H1 (cell line): ENCODE measurements around the gene GSTO2. TPM values are rescaled to one million over a fixed set of nuclear protein-coding genes. Genes with fewer than 3 reads are reported as not detected.

Experiments
- CTCF ChIA-PET: fragments of 300-600 bp; sonication (Branson Sonifier 250); formaldehyde crosslinking; loops from one replicate; lab custom pipeline; 2021; ENCODE audit not compliant: partially characterized antibody; lab: Charles Lee
- POLR2A ChIA-PET: fragments of 300-600 bp; sonication (Branson Sonifier 250); formaldehyde crosslinking; loops from one replicate; lab custom pipeline; 2021; ENCODE audit warnings: inconsistent platforms; ENCODE audit not compliant: partially characterized antibody; lab: Charles Lee
- DNase-seq, 2 experiments: peaks; one replicate each; pipeline versions ENCODE4 v3.0.0 to v3.0.0-alpha.2; 2010 to 2022; ENCODE audit warnings: low spot score in 2 of 2, low read depth in 1 of 2, mixed read lengths in 1 of 2
- FAIRE-seq: peaks from 2 replicates; lab custom pipeline; 2011; peaks lifted over from hg19 to GRCh38; lab: Jason Lieb, UNC
- H2AFZ ChIP-seq: 2 replicates; pipeline ENCODE4 v1.8.1; 2012; ENCODE audit warnings: low read length, inconsistent platforms
- H2AK5ac ChIP-seq: 2 replicates; pipeline ENCODE4 v1.6.1; 2013; ENCODE audit warnings: low read depth, low read length
- H2BK120ac ChIP-seq: replicated peaks from 2 replicates; pipeline ENCODE3; 2013; ENCODE audit warnings: low read depth, low read length, inconsistent platforms
- H2BK12ac ChIP-seq: 2 replicates; pipeline ENCODE4 v1.6.1; 2013; ENCODE audit warnings: low read depth, low read length
- H2BK15ac ChIP-seq: 2 replicates; pipeline ENCODE4 v1.6.1; 2013; ENCODE audit warnings: low read length
- H2BK20ac ChIP-seq: 2 replicates; pipeline ENCODE4 v1.6.1; 2013; ENCODE audit warnings: low read length
- H2BK5ac ChIP-seq: 2 replicates; pipeline ENCODE4 v1.6.1; 2013; ENCODE audit warnings: low read depth, low read length
- H3K14ac ChIP-seq: 2 replicates; pipeline ENCODE4 v1.6.1; 2013; ENCODE audit warnings: inconsistent platforms; ENCODE audit not compliant: insufficient read length
- H3K18ac ChIP-seq: 2 replicates; pipeline ENCODE4 v1.6.1; 2013; ENCODE audit warnings: low read length; ENCODE audit errors: extremely low read depth
- H3K23ac ChIP-seq: 2 replicates; pipeline ENCODE4 v1.6.1; 2013; ENCODE audit warnings: inconsistent platforms; ENCODE audit not compliant: insufficient read length
- H3K23me2 ChIP-seq: 2 replicates; pipeline ENCODE4 v1.6.1; 2013; ENCODE audit warnings: low read depth, low read length
- H3K27ac ChIP-seq: 2 replicates; pipeline ENCODE4 v1.6.1; 2011; ENCODE audit warnings: low read depth, low read length, inconsistent platforms
- H3K27me3 ChIP-seq, 4 experiments: replicated peaks in 1 of 4; 1 replicate in 1 of 4; 2 replicates in 3 of 4; pipeline versions ENCODE4 v1.6.1 to v1.8.1; 2011 to 2013; ENCODE audit warnings: low read length in 3 of 4, mild to moderate bottlenecking in 3 of 4, inconsistent platforms in 2 of 4, mixed read lengths in 2 of 4, moderate library complexity in 1 of 4; ENCODE audit not compliant: control insufficient read depth in 3 of 4, insufficient read depth in 3 of 4; ENCODE audit errors: extremely low read depth in 1 of 4
- H3K36me3 ChIP-seq, 4 experiments: 2 replicates each; pipeline versions ENCODE4 v1.6.1 to v1.8.1; 2011 to 2013; ENCODE audit warnings: mild to moderate bottlenecking in 4 of 4, low read length in 3 of 4, moderate library complexity in 2 of 4, control low read depth in 1 of 4, inconsistent platforms in 1 of 4; ENCODE audit not compliant: insufficient read depth in 4 of 4, control insufficient read depth in 2 of 4
- H3K4ac ChIP-seq: replicated peaks from 2 replicates; pipeline ENCODE3; 2013; ENCODE audit warnings: low read length, low read depth, mixed read lengths, inconsistent platforms; ENCODE audit not compliant: insufficient read length
- H3K4me1 ChIP-seq, 4 experiments: replicated peaks in 1 of 4; 1 replicate in 1 of 4; 2 replicates in 3 of 4; pipeline versions ENCODE4 v1.6.1 to v1.8.1; 2011 to 2013; ENCODE audit warnings: low read length in 3 of 4, inconsistent platforms in 2 of 4, mixed read lengths in 1 of 4; ENCODE audit not compliant: insufficient read depth in 4 of 4, control insufficient read depth in 3 of 4
- H3K4me2 ChIP-seq, 2 experiments: 2 replicates each; pipeline versions ENCODE4 v1.6.1 to v1.8.1; 2011 to 2013; ENCODE audit warnings: low read depth in 2 of 2, low read length in 2 of 2, control low read depth in 1 of 2, inconsistent platforms in 1 of 2, mild to moderate bottlenecking in 1 of 2; ENCODE audit not compliant: insufficient read depth in 1 of 2
- H3K4me3 ChIP-seq, 4 experiments: fragments of 200-600, 300-600 bp in 1 of 4; sonication (generic), shearing (Covaris generic), sonication (Bioruptor Twin) in 1 of 4; 2 replicates each; pipeline versions ENCODE4 v1.5.1 to v1.8.1; 2011 to 2016; ENCODE audit warnings: low read length in 4 of 4, low read depth in 3 of 4, control low read depth in 2 of 4, inconsistent platforms in 2 of 4, mild to moderate bottlenecking in 2 of 4, mixed read lengths in 1 of 4, moderate library complexity in 1 of 4; ENCODE audit not compliant: insufficient read depth in 2 of 4; ENCODE audit errors: extremely low read depth in 1 of 4
- H3K56ac ChIP-seq: replicated peaks from 2 replicates; pipeline ENCODE3; 2013; ENCODE audit warnings: low read depth, mild to moderate bottlenecking, mixed read lengths, low read length, inconsistent platforms; ENCODE audit not compliant: insufficient read length
- H3K79me1 ChIP-seq: 2 replicates; pipeline ENCODE4 v1.6.1; 2013; ENCODE audit warnings: low read depth, low read length, control low read depth
- H3K79me2 ChIP-seq, 2 experiments: 2 replicates each; pipeline versions ENCODE4 v1.6.1 to v1.8.1; 2012 to 2013; ENCODE audit warnings: low read length in 2 of 2, mild to moderate bottlenecking in 2 of 2, inconsistent platforms in 1 of 2; ENCODE audit not compliant: insufficient read depth in 2 of 2, control insufficient read depth in 1 of 2
- H3K9ac ChIP-seq, 4 experiments: replicated peaks in 1 of 4; 1 replicate in 1 of 4; 2 replicates in 3 of 4; pipeline versions ENCODE4 v1.6.1 to v1.8.1; 2011 to 2013; ENCODE audit warnings: low read depth in 3 of 4, low read length in 3 of 4, control low read depth in 2 of 4, mild to moderate bottlenecking in 2 of 4, moderate library complexity in 2 of 4, inconsistent platforms in 1 of 4; ENCODE audit errors: extremely low read depth in 1 of 4
- H3K9me3 ChIP-seq, 2 experiments: 2 replicates each; pipeline versions ENCODE4 v1.6.1 to v1.8.1; 2012 to 2013; ENCODE audit warnings: mild to moderate bottlenecking in 2 of 2, moderate library complexity in 2 of 2, control low read depth in 1 of 2, inconsistent platforms in 1 of 2, low read depth in 1 of 2, low read length in 1 of 2, mixed read lengths in 1 of 2; ENCODE audit not compliant: insufficient read depth in 2 of 2
- H4K20me1 ChIP-seq, 2 experiments: replicated peaks in 1 of 2; 2 replicates each; pipeline versions ENCODE3 to v1.8.1; 2011 to 2013; ENCODE audit warnings: inconsistent platforms in 2 of 2, low read length in 2 of 2, mild to moderate bottlenecking in 1 of 2; ENCODE audit not compliant: insufficient read depth in 2 of 2, control insufficient read depth in 1 of 2
- H4K5ac ChIP-seq: 2 replicates; pipeline ENCODE4 v1.6.1; 2013; ENCODE audit warnings: low read length, low read depth, mixed read lengths, inconsistent platforms; ENCODE audit not compliant: insufficient read length
- H4K8ac ChIP-seq: 2 replicates; pipeline ENCODE4 v1.8.0; 2013; ENCODE audit warnings: mild to moderate bottlenecking, moderate library complexity, low read length, inconsistent platforms; ENCODE audit not compliant: insufficient read depth; ENCODE audit errors: extremely low read depth
- H4K91ac ChIP-seq: replicated peaks from 2 replicates; pipeline ENCODE3; 2013; ENCODE audit warnings: low read length, mixed read lengths, inconsistent platforms; ENCODE audit not compliant: insufficient read length
- CHD1 ChIP-seq: IDR thresholded peaks from 2 replicates; pipeline ENCODE4 v1.6.1; 2012; ENCODE audit warnings: low read depth, low read length, improper control_type of control experiment
- GTF2F1 ChIP-seq: IDR thresholded peaks from 2 replicates; pipeline ENCODE4 v1.6.1; 2012; ENCODE audit warnings: low read depth, low read length, improper control_type of control experiment, borderline replicate concordance
- JUN ChIP-seq: IDR thresholded peaks from 2 replicates; pipeline ENCODE4 v1.6.1; 2011; ENCODE audit warnings: low read depth, mild to moderate bottlenecking, improper control_type of control experiment, low read length
- MAFK ChIP-seq: IDR thresholded peaks from 2 replicates; pipeline ENCODE4 v1.6.1; 2012; ENCODE audit warnings: low read depth, mild to moderate bottlenecking, improper control_type of control experiment, low read length
- NANOG ChIP-seq: IDR thresholded peaks from 2 replicates; pipeline ENCODE4 v1.6.1; 2011; ENCODE audit warnings: low read length, low read depth, mild to moderate bottlenecking, inconsistent platforms; ENCODE audit not compliant: insufficient read depth, poor library complexity, severe bottlenecking
- SP2 ChIP-seq: IDR thresholded peaks from 2 replicates; pipeline ENCODE4 v1.6.1; 2012; ENCODE audit warnings: mild to moderate bottlenecking, low read length, inconsistent platforms
- SP4 ChIP-seq: IDR thresholded peaks from 2 replicates; pipeline ENCODE4 v1.6.1; 2012; ENCODE audit warnings: low read length, inconsistent platforms
- WGBS, 2 experiments: shearing (Covaris generic) in 1 of 2; methylation state at CpG; one replicate each; pipeline versions ENCODE4 v1.1.6 to v1.1.7; 2013 to 2015; ENCODE audit warnings: low lambda C conversion rate in 2 of 2, mixed read lengths in 2 of 2, inconsistent platforms in 1 of 2, low coverage in 1 of 2, missing lambda C conversion rate in 1 of 2; ENCODE audit not compliant: insufficient replicate concordance in 2 of 2, insufficient coverage in 1 of 2, insufficient read length in 1 of 2; ENCODE audit errors: extremely low coverage in 1 of 2, missing lambda C conversion rate in 1 of 2; 5-methylcytosine and 5-hydroxymethylcytosine counted together
- polyA plus RNA-seq, 7 experiments: library from polyadenylated mRNA; depleted of rRNA in 3 of 7; stranded (reverse) in 5 of 7; unstranded in 2 of 7; fragments of >200 nt in 5 of 7; fragments of 200-250 nt in 2 of 7; gene quantifications; 1 replicate in 5 of 7; 2 replicates in 1 of 7; 4 replicates in 1 of 7; pipeline versions ENCODE4 v1.2.1 to v1.2.3, GENCODE V29; 2011 to 2013; ENCODE audit warnings: missing spikeins in 2 of 7, mixed read lengths in 2 of 7
- total RNA-seq: library from RNA; stranded (reverse); fragmentation: NEBNext Ultra II Directional; extraction: Animal tissue kit (Norgen Biotek cat#: 25700); gene quantifications from 2 replicates; pipeline ENCODE4 v1.2.1, GENCODE V29; 2021

GSTO2 gene
- total and polyA plus RNA-seq, 2 of the 8 experiments (the other 6 are each of a cell fraction or from before 2014, with no cell fraction given) = 13.1 to 41.7 TPM

DNA sequence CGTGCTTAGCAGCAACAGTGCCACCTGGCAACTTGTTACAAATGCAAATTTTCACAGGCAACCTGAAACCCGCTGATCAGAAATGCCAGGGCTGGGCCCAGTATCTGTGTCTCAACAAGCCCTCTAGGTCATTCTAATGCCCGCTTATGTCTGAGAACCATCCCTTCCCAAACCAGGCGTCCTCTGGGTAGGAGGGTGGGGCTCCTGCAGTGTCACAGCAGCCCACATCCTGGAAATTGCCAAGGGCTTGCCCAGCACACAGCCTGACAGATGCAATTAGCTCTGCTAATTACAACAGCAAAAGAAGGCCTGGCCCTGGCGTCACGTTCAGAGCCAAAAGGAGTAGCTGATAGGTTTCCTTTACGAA is 53.4 kb downstream of the GSTO2 start:
- H4K8ac ChIP-seq = no peak overlapping the region
- peak overlapping the region; percentile 26 to 28; a peak in 2 of 4 replicates for H3K4me2 ChIP-seq
- peaks cover 55% of the 10 kb centered on the region for H3K79me1 ChIP-seq
- WGBS, 2 experiments = 62% methylated on average over 7 of the region's 7 CpGs; no CpG with 5 or more reads in 1 of the 2 experiments
- DNase-seq (no peak), FAIRE-seq (no peak)
- no peak overlapping the region for H3K23ac ChIP-seq
- peak overlapping the region; percentile 17 for H3K4ac ChIP-seq
- H4K91ac ChIP-seq = peak overlapping the region; percentile 63
- H3K23me2 ChIP-seq = no peaks in the 10 kb centered on the region
- no peak overlapping the region for H2AFZ ChIP-seq
- H2BK5ac ChIP-seq = peak overlapping the region; percentile 11; the same call in 1 of the 2 replicates
- TF ChIP-seq CHD1 (no peak), NANOG (no peak), SP2 (no peak), JUN (no peak), GTF2F1 (no peak), SP4 (no peak), MAFK (no peak)
- no peaks in the 10 kb centered on the region for H3K36me3 ChIP-seq
- no peaks in the 10 kb centered on the region for H3K27me3 ChIP-seq
- peak overlapping the region; percentile 53; the same call in 1 of the 2 replicates for H3K18ac ChIP-seq
- H3K9me3 ChIP-seq = no peaks in the 10 kb centered on the region
- H3K9ac ChIP-seq = no peak overlapping the region
- no peak overlapping the region for H4K5ac ChIP-seq
- H3K4me3 ChIP-seq = peak overlapping the region in 1 of 4 experiments; percentile 14; a peak in 1 of 8 replicates
- no peak overlapping the region for H2AK5ac ChIP-seq
- peak overlapping the region; percentile 46; the same call in 1 of the 2 replicates for H2BK12ac ChIP-seq
- H3K56ac ChIP-seq = no peak overlapping the region
- no peak overlapping the region for H3K14ac ChIP-seq
- H2BK120ac ChIP-seq = no peak overlapping the region
- peaks cover 2 to 14% of the 10 kb centered on the region in 2 experiments for H4K20me1 ChIP-seq
- 0 out of 2 replicates have a peak overlapping the region, but pooled peaks have one; percentile 15 for H2BK20ac ChIP-seq
- no peak overlapping the region for H3K27ac ChIP-seq
- CTCF ChIA-PET = interaction anchor here (1.0 to 18.5 kb wide), 11 partner anchors 9 to 258 kb away, joined by 3 to 166 read pairs (median 15); partner anchors contain the start of genes CFAP58 and ITPRIP
- H3K4me1 ChIP-seq = peaks cover 15 to 56% (median 41%) of the 10 kb centered on the region in 4 experiments
- peaks cover 4 to 100% of the 10 kb centered on the region in 2 experiments; a peak in 3 of 4 replicates for H3K79me2 ChIP-seq
- H2BK15ac ChIP-seq = no peak overlapping the region
- POLR2A ChIA-PET = interaction anchor here (1.3 to 3.5 kb wide), 5 partner anchors 9 to 26 kb away, joined by 3 to 19 read pairs (median 5); partner anchors contain the start of gene ITPRIP
